Parathyroid adenoma (tissue), 2 donors: ENCODE results near the gene NAV2.

Source experiments
- H2AFZ ChIP-seq: fragments of 300-600 bp; sonication (generic); one replicate; pipeline ENCODE4 v1.7.0; 2017; ENCODE audit warnings: antibody characterized with exemption, mild to moderate bottlenecking
- H3K27ac ChIP-seq: fragments of 300-600 bp; sonication (generic); one replicate; pipeline ENCODE4 v1.7.0; 2017
- H3K27me3 ChIP-seq: fragments of 300-600 bp; sonication (generic); one replicate; pipeline ENCODE4 v1.7.0; 2017; ENCODE audit warnings: low read length; ENCODE audit not compliant: control insufficient read depth, insufficient read depth
- H3K36me3 ChIP-seq: fragments of 300-600 bp; sonication (generic); one replicate; pipeline ENCODE4 v1.7.0; 2017; ENCODE audit warnings: low read length; ENCODE audit not compliant: control insufficient read depth, insufficient read depth
- H3K4me1 ChIP-seq: fragments of 300-600 bp; sonication (generic); one replicate; pipeline ENCODE4 v1.7.0; 2017; ENCODE audit warnings: control low read depth
- H3K4me2 ChIP-seq: fragments of 300-600 bp; sonication (generic); one replicate; pipeline ENCODE4 v1.7.0; 2017; ENCODE audit warnings: low read length
- H3K4me3 ChIP-seq: fragments of 300-600 bp; sonication (generic); one replicate; pipeline ENCODE4 v1.7.0; 2017; ENCODE audit warnings: low read depth, low read length
- H3K79me2 ChIP-seq: fragments of 300-600 bp; sonication (generic); one replicate; pipeline ENCODE4 v1.7.0; 2017; ENCODE audit warnings: control low read depth
- H3K9ac ChIP-seq: fragments of 300-600 bp; sonication (generic); one replicate; pipeline ENCODE4 v1.7.0; 2017; ENCODE audit warnings: mild to moderate bottlenecking
- H3K9me3 ChIP-seq: fragments of 300-600 bp; sonication (generic); one replicate; pipeline ENCODE4 v1.7.0; 2017; ENCODE audit warnings: low read length; ENCODE audit not compliant: control insufficient read depth
- CTCF ChIP-seq: fragments of 300-600 bp; sonication (generic); IDR thresholded peaks from one replicate; pipeline ENCODE4 v1.7.0; 2017; ENCODE audit warnings: antibody characterized with exemption, mild to moderate bottlenecking
- donor health status: primary hyperparathyroidism.

NAV2 gene

GRCh38 chr11:19966441-19966840 is 253.8 kb downstream of the NAV2 start:
- no peak overlapping the region for H3K9ac ChIP-seq
- no peaks in the 10 kb centered on the region for H3K36me3 ChIP-seq
- TF ChIP-seq CTCF: no peak
- no peak overlapping the region for H2AFZ ChIP-seq
- no peaks in the 10 kb centered on the region for H3K9me3 ChIP-seq
- H3K4me1 ChIP-seq: no peaks in the 10 kb centered on the region
- no peak overlapping the region for H3K4me3 ChIP-seq
- no peaks in the 10 kb centered on the region for H3K27me3 ChIP-seq
- no peaks in the 10 kb centered on the region for H3K79me2 ChIP-seq
- H3K27ac ChIP-seq: no peak overlapping the region
- H3K4me2 ChIP-seq: no peak overlapping the region

GRCh38 chr11:19966927-19967326 is 254.3 kb downstream of the NAV2 start:
- Histone ChIP-seq H2AFZ (no peak overlapping the region), H3K4me2 (no peak overlapping the region), H3K4me1 (no peaks in the 10 kb centered on the region), H3K9me3 (no peaks in the 10 kb centered on the region), H3K27ac (no peak overlapping the region), H3K9ac (no peak overlapping the region), H3K36me3 (no peaks in the 10 kb centered on the region), H3K27me3 (no peaks in the 10 kb centered on the region), H3K4me3 (no peak overlapping the region), H3K79me2 (no peaks in the 10 kb centered on the region)
- TF ChIP-seq CTCF: no peak

- Histone ChIP-seq H3K36me3 (no peaks in the 10 kb centered on the region), H3K4me3 (no peak overlapping the region)
- TF ChIP-seq CTCF: no peak
Measured at GRCh38 chr11:19967787-19968186, 255.2 kb downstream of the NAV2 start.

GRCh38 chr11:19968860-19969259 is 256.2 kb downstream of the NAV2 start:
- Histone ChIP-seq H3K9me3 (no peaks in the 10 kb centered on the region), H3K27me3 (no peaks in the 10 kb centered on the region), H3K4me3 (no peak overlapping the region), H3K9ac (no peak overlapping the region), H3K27ac (no peak overlapping the region), H3K4me1 (peaks cover 2% of the 10 kb centered on the region), H3K4me2 (no peak overlapping the region), H2AFZ (no peak overlapping the region), H3K79me2 (no peaks in the 10 kb centered on the region), H3K36me3 (no peaks in the 10 kb centered on the region)
- no peak for TF ChIP-seq CTCF

More at GRCh38 chr11:19967787-19968186, 255.2 kb downstream of the NAV2 start:
- Histone ChIP-seq H3K9ac (no peak overlapping the region), H3K27me3 (no peaks in the 10 kb centered on the region), H3K9me3 (no peaks in the 10 kb centered on the region), H3K4me1 (no peaks in the 10 kb centered on the region), H3K79me2 (no peaks in the 10 kb centered on the region), H2AFZ (no peak overlapping the region), H3K4me2 (no peak overlapping the region), H3K27ac (no peak overlapping the region)

DNA sequence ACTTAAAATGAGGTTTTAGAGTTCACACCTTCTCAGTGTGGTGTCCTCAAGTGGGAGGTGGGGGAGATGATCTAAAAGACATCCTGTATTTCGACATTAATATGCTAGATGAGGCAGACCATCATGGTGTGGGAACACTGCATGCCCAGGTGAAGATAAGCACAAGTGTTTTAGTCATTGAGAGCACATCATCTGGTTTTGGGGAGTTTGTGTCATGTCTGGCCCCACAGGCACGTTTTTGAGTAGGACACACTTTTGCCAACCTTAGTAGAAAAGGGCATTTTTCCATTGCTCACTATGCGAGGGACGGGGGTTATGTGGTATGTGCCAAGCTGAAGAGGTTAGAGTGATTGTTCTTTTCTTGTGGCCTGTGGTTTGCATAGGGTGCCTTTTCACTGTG is 258.3 kb downstream of the NAV2 start:
- Histone ChIP-seq H3K4me3 (no peak overlapping the region), H3K4me2 (no peak overlapping the region), H2AFZ (no peak overlapping the region), H3K9me3 (no peaks in the 10 kb centered on the region), H3K27ac (no peak overlapping the region), H3K9ac (no peak overlapping the region), H3K36me3 (no peaks in the 10 kb centered on the region), H3K27me3 (no peaks in the 10 kb centered on the region), H3K79me2 (no peaks in the 10 kb centered on the region), H3K4me1 (peaks cover 2% of the 10 kb centered on the region)
- TF ChIP-seq CTCF: no peak
